ENCODE data around the gene SMYD3. TPM values are rescaled to one million over a fixed set of nuclear protein-coding genes. Genes with fewer than 3 reads are reported as not detected.

Gene SMYD3
- total and polyA plus RNA-seq, 2 donors (not counting 1 experiment from before 2014, with no cell fraction given), result 9.7 to 37.2 TPM

GRCh38 chr1:245997471-245998258, 509.4 kb downstream of the SMYD3 start:
- H3K27me3 Mint-ChIP-seq, result no peaks in the 10 kb centered on the region
- no peak overlapping the region for H3K27ac Mint-ChIP-seq
- TF ChIP-seq, protein P1, sequence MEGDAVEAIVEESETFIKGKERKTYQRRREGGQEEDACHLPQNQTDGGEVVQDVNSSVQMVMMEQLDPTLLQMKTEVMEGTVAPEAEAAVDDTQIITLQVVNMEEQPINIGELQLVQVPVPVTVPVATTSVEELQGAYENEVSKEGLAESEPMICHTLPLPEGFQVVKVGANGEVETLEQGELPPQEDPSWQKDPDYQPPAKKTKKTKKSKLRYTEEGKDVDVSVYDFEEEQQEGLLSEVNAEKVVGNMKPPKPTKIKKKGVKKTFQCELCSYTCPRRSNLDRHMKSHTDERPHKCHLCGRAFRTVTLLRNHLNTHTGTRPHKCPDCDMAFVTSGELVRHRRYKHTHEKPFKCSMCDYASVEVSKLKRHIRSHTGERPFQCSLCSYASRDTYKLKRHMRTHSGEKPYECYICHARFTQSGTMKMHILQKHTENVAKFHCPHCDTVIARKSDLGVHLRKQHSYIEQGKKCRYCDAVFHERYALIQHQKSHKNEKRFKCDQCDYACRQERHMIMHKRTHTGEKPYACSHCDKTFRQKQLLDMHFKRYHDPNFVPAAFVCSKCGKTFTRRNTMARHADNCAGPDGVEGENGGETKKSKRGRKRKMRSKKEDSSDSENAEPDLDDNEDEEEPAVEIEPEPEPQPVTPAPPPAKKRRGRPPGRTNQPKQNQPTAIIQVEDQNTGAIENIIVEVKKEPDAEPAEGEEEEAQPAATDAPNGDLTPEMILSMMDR (IDR thresholded peaks at IDR 0.05), result no peak
- no peak for TF ChIP-seq EZH2 (IDR thresholded peaks at IDR 0.05; ENCODE audit: borderline replicate concordance, insufficient read depth, low read depth, low read length, poor library complexity, severe bottlenecking)
- H3K9me3 Mint-ChIP-seq (ENCODE audit: insufficient read depth), result no peaks in the 10 kb centered on the region
- Histone ChIP-seq H3K27ac (ENCODE audit: low read length in 2 of 2) (no peak overlapping the region), H2AFZ (ENCODE audit: insufficient read depth, low read depth, low read length, poor library complexity, severe bottlenecking) (no peak overlapping the region), H3K4me3 (ENCODE audit: control extremely low read depth in 1 of 5, extremely low read depth in 1 of 5, insufficient read depth in 1 of 5, low read depth in 2 of 5, low read length in 4 of 5) (no peak overlapping the region), H3K9me3 (ENCODE audit: control extremely low read depth in 1 of 3, control insufficient read depth in 2 of 3, insufficient read depth in 1 of 3, low read length in 2 of 3) (no peaks in the 10 kb centered on the region), H3K9ac (ENCODE audit: low read length) (no peak overlapping the region), H3K36me3 (replicated peaks in 1 of 2; ENCODE audit: control extremely low read depth in 1 of 2, control insufficient read depth in 1 of 2, extremely low read depth in 1 of 2, insufficient read depth in 2 of 2, low read length in 1 of 2) (no peaks in the 10 kb centered on the region), H3K27me3 (replicated peaks in 1 of 4; ENCODE audit: control extremely low read depth in 1 of 4, control insufficient read depth in 3 of 4, insufficient read depth in 4 of 4, low read length in 3 of 4) (no peaks in the 10 kb centered on the region), H3K79me2 (ENCODE audit: control insufficient read depth, insufficient read depth, low read length) (no peaks in the 10 kb centered on the region), H4K20me1 (ENCODE audit: control insufficient read depth, insufficient read depth, low read length, poor library complexity, severe bottlenecking) (no peaks in the 10 kb centered on the region), H3K4me1 (ENCODE audit: control insufficient read depth in 2 of 2, insufficient read depth in 2 of 2, low read length in 2 of 2) (no peaks in the 10 kb centered on the region), H3K4me2 (replicated peaks; ENCODE audit: low read depth, low read length, poor library complexity, severe bottlenecking) (no peak overlapping the region)
- ATAC-seq (ENCODE audit: low read depth) (no peak), DNase-seq (no peak)
- H3K4me3 Mint-ChIP-seq, result no peak overlapping the region
- peaks cover 9% of the 10 kb centered on the region for H3K4me1 Mint-ChIP-seq
- ChIA-PET CTCF (interaction anchor here (1.5 kb wide), 1 partner anchor 845 kb away, joined by 6 read pairs; no protein-coding TSS in a partner anchor), POLR2A (no interaction called here)
- intact Hi-C loops (cut with micrococcal nuclease), result no loop called here
- WGBS (ENCODE audit: insufficient coverage), result 95% methylated on average over 4 of the region's 7 CpGs

DNA sequence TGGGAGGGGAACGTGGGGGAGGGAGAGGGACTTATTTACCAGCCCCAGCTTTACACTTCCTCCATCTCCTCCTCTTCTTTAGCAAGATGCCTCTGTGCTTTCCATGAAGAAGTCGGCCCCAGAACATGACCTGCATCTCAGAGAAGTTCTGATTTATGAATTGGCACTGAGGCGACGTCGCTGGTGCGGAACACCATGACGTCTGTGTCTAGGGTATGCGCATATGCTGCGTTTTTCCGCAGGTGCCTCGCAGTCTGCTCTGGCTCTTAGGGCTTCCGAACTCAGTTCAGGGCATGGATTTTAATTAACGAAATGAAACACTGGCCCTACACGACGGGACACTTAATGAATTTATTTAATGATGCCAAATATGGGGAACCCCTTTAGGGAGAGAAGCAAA, 510.3 kb downstream of the SMYD3 start:
- no peak overlapping the region for H3K4me3 ChIP-seq (ENCODE audit: control extremely low read depth in 1 of 5, extremely low read depth in 1 of 5, insufficient read depth in 1 of 5, low read depth in 2 of 5, low read length in 4 of 5)
- H3K9me3 ChIP-seq (ENCODE audit: control extremely low read depth in 1 of 3, control insufficient read depth in 2 of 3, insufficient read depth in 1 of 3, low read length in 2 of 3), result no peaks in the 10 kb centered on the region
- ChIA-PET POLR2A (no interaction called here), CTCF (no interaction called here)
- H3K4me2 ChIP-seq (replicated peaks; ENCODE audit: low read depth, low read length, poor library complexity, severe bottlenecking), result no peak overlapping the region
- H3K79me2 ChIP-seq (ENCODE audit: control insufficient read depth, insufficient read depth, low read length), result no peaks in the 10 kb centered on the region
- 95% methylated on average over 11 of the region's 15 CpGs for WGBS (ENCODE audit: insufficient coverage)
- no peak overlapping the region for H3K27ac ChIP-seq (ENCODE audit: low read length in 2 of 2)
- H3K27ac Mint-ChIP-seq, result no peak overlapping the region
- H3K36me3 ChIP-seq (replicated peaks in 1 of 2; ENCODE audit: control extremely low read depth in 1 of 2, control insufficient read depth in 1 of 2, extremely low read depth in 1 of 2, insufficient read depth in 2 of 2, low read length in 1 of 2), result no peaks in the 10 kb centered on the region
- no peak overlapping the region for H3K4me3 Mint-ChIP-seq
- no peaks in the 10 kb centered on the region for H3K4me1 ChIP-seq (ENCODE audit: control insufficient read depth in 2 of 2, insufficient read depth in 2 of 2, low read length in 2 of 2)
- intact Hi-C loops (cut with micrococcal nuclease), result no loop called here
- peaks cover 9% of the 10 kb centered on the region for H3K4me1 Mint-ChIP-seq
- H3K9me3 Mint-ChIP-seq (ENCODE audit: insufficient read depth), result no peaks in the 10 kb centered on the region
- TF ChIP-seq, protein P1 (IDR thresholded peaks at IDR 0.05), result no peak
- TF ChIP-seq EZH2 (IDR thresholded peaks at IDR 0.05; ENCODE audit: borderline replicate concordance, insufficient read depth, low read depth, low read length, poor library complexity, severe bottlenecking), result no peak
- no peaks in the 10 kb centered on the region for H4K20me1 ChIP-seq (ENCODE audit: control insufficient read depth, insufficient read depth, low read length, poor library complexity, severe bottlenecking)
- no peaks in the 10 kb centered on the region for H3K27me3 ChIP-seq (replicated peaks in 1 of 4; ENCODE audit: control extremely low read depth in 1 of 4, control insufficient read depth in 3 of 4, insufficient read depth in 4 of 4, low read length in 3 of 4)
- no peak overlapping the region for H3K9ac ChIP-seq (ENCODE audit: low read length)
- no peaks in the 10 kb centered on the region for H3K27me3 Mint-ChIP-seq
- ATAC-seq (ENCODE audit: low read depth) (no peak), DNase-seq (no peak)
- no peak overlapping the region for H2AFZ ChIP-seq (ENCODE audit: insufficient read depth, low read depth, low read length, poor library complexity, severe bottlenecking)
